Neural progenitor cell (in vitro differentiated cells): ENCODE measurements around the gene NFASC.

Experiments used
- EZH2 ChIP-seq: fragments of 200-600 bp; sonication (generic); IDR thresholded peaks from 2 replicates; pipeline ENCODE4 v1.6.1; 2017; ENCODE audit warnings: antibody characterized with exemption, mild to moderate bottlenecking, moderate library complexity
- TF ChIP-seq, protein P1 (sequence below): fragments of 200-600 bp; sonication (generic); IDR thresholded peaks from 2 replicates; pipeline ENCODE4 v1.5.1; 2017; ENCODE audit warnings: antibody characterized with exemption, mild to moderate bottlenecking

DNA sequence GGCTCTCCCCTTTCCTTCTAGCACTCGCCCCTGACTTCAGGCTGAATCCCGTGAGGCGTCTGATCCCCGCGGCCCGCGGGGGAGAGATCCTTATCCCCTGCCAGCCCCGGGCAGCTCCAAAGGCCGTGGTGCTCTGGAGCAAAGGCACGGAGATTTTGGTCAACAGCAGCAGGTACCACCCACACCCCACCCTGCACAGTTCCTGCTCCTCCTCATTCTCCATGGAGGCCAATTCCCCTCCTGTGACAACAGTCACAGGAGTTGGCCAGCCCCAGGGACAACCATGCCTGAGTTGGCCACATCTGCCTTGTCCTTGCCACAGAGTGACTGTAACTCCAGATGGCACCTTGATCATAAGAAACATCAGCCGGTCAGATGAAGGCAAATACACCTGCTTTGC lies 193.6 kb downstream of the NFASC start:
- TF ChIP-seq, protein P1, sequence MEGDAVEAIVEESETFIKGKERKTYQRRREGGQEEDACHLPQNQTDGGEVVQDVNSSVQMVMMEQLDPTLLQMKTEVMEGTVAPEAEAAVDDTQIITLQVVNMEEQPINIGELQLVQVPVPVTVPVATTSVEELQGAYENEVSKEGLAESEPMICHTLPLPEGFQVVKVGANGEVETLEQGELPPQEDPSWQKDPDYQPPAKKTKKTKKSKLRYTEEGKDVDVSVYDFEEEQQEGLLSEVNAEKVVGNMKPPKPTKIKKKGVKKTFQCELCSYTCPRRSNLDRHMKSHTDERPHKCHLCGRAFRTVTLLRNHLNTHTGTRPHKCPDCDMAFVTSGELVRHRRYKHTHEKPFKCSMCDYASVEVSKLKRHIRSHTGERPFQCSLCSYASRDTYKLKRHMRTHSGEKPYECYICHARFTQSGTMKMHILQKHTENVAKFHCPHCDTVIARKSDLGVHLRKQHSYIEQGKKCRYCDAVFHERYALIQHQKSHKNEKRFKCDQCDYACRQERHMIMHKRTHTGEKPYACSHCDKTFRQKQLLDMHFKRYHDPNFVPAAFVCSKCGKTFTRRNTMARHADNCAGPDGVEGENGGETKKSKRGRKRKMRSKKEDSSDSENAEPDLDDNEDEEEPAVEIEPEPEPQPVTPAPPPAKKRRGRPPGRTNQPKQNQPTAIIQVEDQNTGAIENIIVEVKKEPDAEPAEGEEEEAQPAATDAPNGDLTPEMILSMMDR, result no peak
- no peak for TF ChIP-seq EZH2
